IPS-18a (cell line): ENCODE results near the gene MLEC.
"Not testable (repeated sequence)": the region's sequence is repeated elsewhere in the genome, so short reads cannot be mapped to it uniquely, and the experiment has no call there.

Experiments
- H3K27ac ChIP-seq: one replicate; pipeline ENCODE4 v1.5.1; 2013; ENCODE audit warnings: low read length
- H3K27me3 ChIP-seq: one replicate; pipeline ENCODE4 v1.6.1; 2013; ENCODE audit warnings: mild to moderate bottlenecking, low read length; ENCODE audit not compliant: control insufficient read depth, insufficient read depth
- H3K36me3 ChIP-seq: one replicate; pipeline ENCODE4 v1.6.1; 2013; ENCODE audit warnings: low read depth, low read length; ENCODE audit not compliant: control insufficient read depth
- H3K4me1 ChIP-seq: one replicate; pipeline ENCODE4 v1.6.1; 2013; ENCODE audit warnings: low read depth, low read length; ENCODE audit not compliant: control insufficient read depth
- H3K4me3 ChIP-seq: one replicate; pipeline ENCODE4 v1.5.1; 2013; ENCODE audit warnings: low read length
- H3K9ac ChIP-seq: one replicate; pipeline ENCODE4 v1.6.1; 2013; ENCODE audit warnings: mild to moderate bottlenecking, low read length, moderate library complexity
- H3K9me3 ChIP-seq: one replicate; pipeline ENCODE4 v1.6.1; 2013; ENCODE audit warnings: low read depth, low read length; ENCODE audit not compliant: control insufficient read depth

MLEC gene

GRCh38 chr12:120725659-120726509 is 38.9 kb downstream of the MLEC start, which contains the start of gene ACADS:
ACADS (plus strand) TSS chr12:120725826; CDS start chr12:120725886, 60 bp downstream.
- peaks cover 24% of the 10 kb centered on the region for H3K36me3 ChIP-seq
- no peaks in the 10 kb centered on the region for H3K9me3 ChIP-seq
- no peaks in the 10 kb centered on the region for H3K4me1 ChIP-seq
- H3K27me3 ChIP-seq: peaks cover 6% of the 10 kb centered on the region
- H3K4me3 ChIP-seq: peak within 1 kb of the TSS; percentile 62
- peak within 1 kb of the TSS; percentile 59 for H3K9ac ChIP-seq
- H3K27ac ChIP-seq: no peak within 1 kb of the TSS

GRCh38 chr12:120726510-120726793 is 39.5 kb downstream of the MLEC start:
- Histone ChIP-seq H3K36me3 (peaks cover 18% of the 10 kb centered on the region), H3K9me3 (no peaks in the 10 kb centered on the region), H3K27me3 (peaks cover 6% of the 10 kb centered on the region), H3K27ac (no peak overlapping the region), H3K4me1 (no peaks in the 10 kb centered on the region), H3K4me3 (peak overlapping the region; percentile 62), H3K9ac (no peak overlapping the region)

GRCh38 chr12:120726961-120727360 is 40.0 kb downstream of the MLEC start:
- H3K4me1 ChIP-seq: no peaks in the 10 kb centered on the region
- H3K27ac ChIP-seq: no peak overlapping the region
- no peaks in the 10 kb centered on the region for H3K9me3 ChIP-seq
- no peak overlapping the region for H3K9ac ChIP-seq
- no peak overlapping the region for H3K4me3 ChIP-seq
- H3K27me3 ChIP-seq: peaks cover 6% of the 10 kb centered on the region
- peaks cover 13% of the 10 kb centered on the region for H3K36me3 ChIP-seq

- not testable (repeated sequence) for H3K4me3 ChIP-seq, H3K9me3 ChIP-seq, H3K27ac ChIP-seq, H3K36me3 ChIP-seq, H3K27me3 ChIP-seq, H3K4me1 ChIP-seq, H3K9ac ChIP-seq
Observed at GRCh38 chr12:120732198-120732597, 45.2 kb downstream of the MLEC start.

- Histone ChIP-seq H3K4me3 (no peak overlapping the region), H3K36me3 (no peaks in the 10 kb centered on the region), H3K4me1 (no peaks in the 10 kb centered on the region), H3K9me3 (no peaks in the 10 kb centered on the region), H3K27ac (no peak overlapping the region), H3K9ac (no peak overlapping the region), H3K27me3 (no peaks in the 10 kb centered on the region)
Observed at GRCh38 chr12:120733574-120733973, 46.6 kb downstream of the MLEC start.

GRCh38 chr12:120734210-120734609 is 47.3 kb downstream of the MLEC start:
- Histone ChIP-seq H3K9me3 (no peaks in the 10 kb centered on the region), H3K27ac (no peak overlapping the region), H3K9ac (no peak overlapping the region), H3K4me1 (no peaks in the 10 kb centered on the region), H3K27me3 (no peaks in the 10 kb centered on the region), H3K4me3 (no peak overlapping the region), H3K36me3 (no peaks in the 10 kb centered on the region)

GRCh38 chr12:120735181-120735580 is 48.2 kb downstream of the MLEC start:
- Histone ChIP-seq H3K4me1 (no peaks in the 10 kb centered on the region), H3K27me3 (no peaks in the 10 kb centered on the region), H3K9me3 (no peaks in the 10 kb centered on the region), H3K4me3 (no peak overlapping the region), H3K27ac (no peak overlapping the region), H3K9ac (no peak overlapping the region), H3K36me3 (no peaks in the 10 kb centered on the region)

GRCh38 chr12:120736404-120737331 is 49.7 kb downstream of the MLEC start:
- no peaks in the 10 kb centered on the region for H3K4me1 ChIP-seq
- H3K27ac ChIP-seq: no peak overlapping the region
- no peak overlapping the region for H3K9ac ChIP-seq
- H3K4me3 ChIP-seq: no peak overlapping the region
- no peaks in the 10 kb centered on the region for H3K27me3 ChIP-seq
- no peaks in the 10 kb centered on the region for H3K36me3 ChIP-seq
- no peaks in the 10 kb centered on the region for H3K9me3 ChIP-seq

- Histone ChIP-seq H3K27ac (no peak overlapping the region), H3K4me1 (no peaks in the 10 kb centered on the region), H3K36me3 (no peaks in the 10 kb centered on the region), H3K27me3 (no peaks in the 10 kb centered on the region), H3K9me3 (no peaks in the 10 kb centered on the region), H3K4me3 (no peak overlapping the region), H3K9ac (no peak overlapping the region)
Observed at GRCh38 chr12:120737557-120738251, 50.8 kb downstream of the MLEC start.

GRCh38 chr12:120738252-120739030 is 51.5 kb downstream of the MLEC start:
- H3K36me3 ChIP-seq: no peaks in the 10 kb centered on the region
- no peaks in the 10 kb centered on the region for H3K9me3 ChIP-seq
- no peak overlapping the region for H3K4me3 ChIP-seq
- H3K27ac ChIP-seq: no peak overlapping the region
- H3K27me3 ChIP-seq: no peaks in the 10 kb centered on the region
- no peaks in the 10 kb centered on the region for H3K4me1 ChIP-seq
- no peak overlapping the region for H3K9ac ChIP-seq
